Activated CD4-positive, alpha-beta T cell treated with anti-CD3 and anti-CD28 coated beads, Interleukin-2, amount 10 ng/mL, durations not matched to agents 7 days and 5 days (primary cell): ENCODE results near the gene B4GALT7. TPM values are rescaled to one million over a fixed set of nuclear protein-coding genes. Genes with fewer than 3 reads are reported as not detected.
A peak's percentile ranks its signal among the peaks of the same experiment; 100 is the strongest.
"Not testable (repeated sequence)": the region's sequence is repeated elsewhere in the genome, so short reads cannot be mapped to it uniquely, and the experiment has no call there.

Source experiments
- CTCF ChIA-PET: fragments of 350-600 bp; sonication (Branson Sonifier 250); formaldehyde crosslinking; loops from one replicate; lab custom pipeline; 2021; ENCODE audit warnings: antibody characterized with exemption; lab: Charles Lee
- POLR2A ChIA-PET: fragments of 350-600 bp; sonication (Branson Sonifier 250); formaldehyde crosslinking; loops from one replicate; lab custom pipeline; 2021; ENCODE audit warnings: antibody characterized with exemption; lab: Charles Lee
- DNase-seq: peaks from one replicate; pipeline ENCODE4 v3.0.0-alpha.2; 2020
- H3K27ac Mint-ChIP-seq: one replicate; pipeline ENCODE4 v1.8.0; 2021; ENCODE audit warnings: mild to moderate bottlenecking, moderate library complexity, mixed read lengths
- H3K27me3 Mint-ChIP-seq: one replicate; pipeline ENCODE4 v1.8.0; 2021; ENCODE audit warnings: mixed read lengths
- H3K36me3 Mint-ChIP-seq: one replicate; pipeline ENCODE4 v1.8.0; 2021; ENCODE audit warnings: low read depth, mixed read lengths
- H3K4me1 Mint-ChIP-seq: one replicate; pipeline ENCODE4 v1.8.0; 2021; ENCODE audit warnings: mixed read lengths
- H3K4me3 Mint-ChIP-seq: one replicate; pipeline ENCODE4 v1.8.0; 2021; ENCODE audit warnings: mild to moderate bottlenecking, moderate library complexity, mixed read lengths
- H3K9me3 Mint-ChIP-seq: one replicate; pipeline ENCODE4 v1.8.0; 2021; ENCODE audit warnings: mixed read lengths
- total RNA-seq, 2 experiments: library from RNA; stranded (reverse); gene quantifications; one replicate each; pipeline ENCODE4 v1.2.3, GENCODE V29; 2021

The B4GALT7 gene
- total RNA-seq, 2 experiments from 2014 or later: 20.3 to 20.5 TPM

GRCh38 chr5:177607115-177607451 lies 7.2 kb downstream of the B4GALT7 start:
- no peak for DNase-seq
- POLR2A ChIA-PET: no interaction called here
- CTCF ChIA-PET: interaction anchor here (0.5 to 2.5 kb wide), 4 partner anchors 11 to 633 kb away, joined by 3 to 13 read pairs (median 6); partner anchors contain the start of gene TMED9
- Mint-ChIP-seq H3K9me3 (no peaks in the 10 kb centered on the region), H3K36me3 (no peaks in the 10 kb centered on the region), H3K4me3 (no peak overlapping the region), H3K4me1 (peaks cover 12% of the 10 kb centered on the region), H3K27me3 (no peaks in the 10 kb centered on the region), H3K27ac (no peak overlapping the region)

GRCh38 chr5:177607452-177608192 lies 7.7 kb downstream of the B4GALT7 start:
- POLR2A ChIA-PET: no interaction called here
- H3K4me3 Mint-ChIP-seq: no peak overlapping the region
- no peaks in the 10 kb centered on the region for H3K9me3 Mint-ChIP-seq
- peaks cover 10% of the 10 kb centered on the region for H3K4me1 Mint-ChIP-seq
- peak; percentile 67 for DNase-seq
- peak overlapping the region; percentile 41 for H3K27ac Mint-ChIP-seq
- H3K36me3 Mint-ChIP-seq: no peaks in the 10 kb centered on the region
- no peaks in the 10 kb centered on the region for H3K27me3 Mint-ChIP-seq
- CTCF ChIA-PET: interaction anchor here (0.5 to 2.5 kb wide), 4 partner anchors 10 to 633 kb away, joined by 3 to 13 read pairs (median 6); partner anchors contain the start of gene TMED9

GRCh38 chr5:177608243-177609075 lies 8.5 kb downstream of the B4GALT7 start:
- Mint-ChIP-seq H3K4me3 (no peak overlapping the region), H3K4me1 (peaks cover 9% of the 10 kb centered on the region), H3K9me3 (no peaks in the 10 kb centered on the region), H3K36me3 (no peaks in the 10 kb centered on the region), H3K27ac (no peak overlapping the region), H3K27me3 (no peaks in the 10 kb centered on the region)
- ChIA-PET POLR2A (no interaction called here), CTCF (interaction anchor here (1.3 to 2.5 kb wide), 2 partner anchors 10 to 16 kb away, joined by 7 to 13 read pairs; partner anchors contain the start of gene TMED9)
- no peak for DNase-seq

- Mint-ChIP-seq H3K4me3 (no peak overlapping the region), H3K9me3 (no peaks in the 10 kb centered on the region), H3K27me3 (no peaks in the 10 kb centered on the region), H3K36me3 (no peaks in the 10 kb centered on the region), H3K4me1 (peaks cover 8% of the 10 kb centered on the region), H3K27ac (no peak overlapping the region)
- no peak for DNase-seq
- ChIA-PET POLR2A (interaction anchor here (0.6 kb wide), 1 partner anchor 43 kb away, joined by 3 read pairs; no protein-coding TSS in a partner anchor), CTCF (interaction anchor here (0.6 to 2.5 kb wide), 2 partner anchors 17 to 502 kb away, joined by 4 to 13 read pairs; partner anchors contain the start of gene TMED9)
These were observed 9.4 kb downstream of the B4GALT7 start for GRCh38 chr5:177609076-177610059.

- peak overlapping the region; percentile 63 for H3K27ac Mint-ChIP-seq
- POLR2A ChIA-PET: no interaction called here
- H3K36me3 Mint-ChIP-seq: no peaks in the 10 kb centered on the region
These were observed 10.3 kb downstream of the B4GALT7 start for GRCh38 chr5:177610131-177610769.

DNA sequence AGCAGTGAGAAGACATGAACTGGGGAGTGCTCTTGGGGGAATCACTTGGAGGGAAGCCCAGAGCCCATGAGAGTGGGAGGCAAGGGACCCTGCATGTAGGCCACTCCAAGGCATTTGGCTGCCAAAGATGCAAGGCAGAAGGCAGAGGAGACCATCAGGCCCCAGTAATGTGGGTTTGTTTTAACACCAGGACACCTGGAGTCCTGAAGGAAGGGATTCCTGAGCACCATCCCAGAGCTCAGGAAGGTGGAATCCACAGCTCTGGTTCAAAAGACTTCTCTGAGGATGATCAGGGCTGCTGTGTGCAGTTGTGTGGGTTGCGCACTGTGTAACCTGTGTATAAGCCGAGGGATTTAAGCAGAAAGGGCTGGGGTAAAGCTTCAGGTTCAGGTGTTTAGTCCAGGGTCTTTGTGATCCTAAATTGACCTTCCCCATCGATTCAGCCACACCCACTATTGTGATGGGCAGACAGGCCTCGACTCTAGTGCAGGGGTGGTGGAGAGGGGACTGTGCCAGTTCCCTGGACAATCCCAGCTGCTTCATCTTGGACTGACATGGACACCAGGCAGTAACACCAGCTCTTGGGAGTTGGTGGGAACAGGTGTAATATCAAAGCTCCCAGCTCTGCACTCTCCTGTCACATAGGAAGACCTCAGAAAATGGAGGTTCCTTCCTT lies 11.0 kb downstream of the B4GALT7 start:
- peak overlapping the region; percentile 63 for H3K27ac Mint-ChIP-seq
- H3K27me3 Mint-ChIP-seq: no peaks in the 10 kb centered on the region
- H3K4me3 Mint-ChIP-seq: no peak overlapping the region
- H3K36me3 Mint-ChIP-seq: no peaks in the 10 kb centered on the region
- no peaks in the 10 kb centered on the region for H3K9me3 Mint-ChIP-seq
- CTCF ChIA-PET: no interaction called here
- DNase-seq: no peak
- POLR2A ChIA-PET: no interaction called here
- peaks cover 8% of the 10 kb centered on the region for H3K4me1 Mint-ChIP-seq

More at GRCh38 chr5:177610131-177610769, 10.3 kb downstream of the B4GALT7 start:
- Mint-ChIP-seq H3K9me3 (no peaks in the 10 kb centered on the region), H3K4me1 (peaks cover 8% of the 10 kb centered on the region), H3K4me3 (no peak overlapping the region), H3K27me3 (no peaks in the 10 kb centered on the region)
- DNase-seq: no peak
- CTCF ChIA-PET: interaction anchor here (0.6 kb wide), 1 partner anchor 503 kb away, joined by 4 read pairs; no protein-coding TSS in a partner anchor

- ChIA-PET CTCF (no interaction called here), POLR2A (no interaction called here)
- Mint-ChIP-seq H3K4me1 (peaks cover 8% of the 10 kb centered on the region), H3K4me3 (no peak overlapping the region), H3K27ac (peak overlapping the region; percentile 19), H3K36me3 (no peaks in the 10 kb centered on the region), H3K27me3 (no peaks in the 10 kb centered on the region), H3K9me3 (no peaks in the 10 kb centered on the region)
- DNase-seq: no peak
These were observed 11.7 kb downstream of the B4GALT7 start for GRCh38 chr5:177611446-177612214.

DNA sequence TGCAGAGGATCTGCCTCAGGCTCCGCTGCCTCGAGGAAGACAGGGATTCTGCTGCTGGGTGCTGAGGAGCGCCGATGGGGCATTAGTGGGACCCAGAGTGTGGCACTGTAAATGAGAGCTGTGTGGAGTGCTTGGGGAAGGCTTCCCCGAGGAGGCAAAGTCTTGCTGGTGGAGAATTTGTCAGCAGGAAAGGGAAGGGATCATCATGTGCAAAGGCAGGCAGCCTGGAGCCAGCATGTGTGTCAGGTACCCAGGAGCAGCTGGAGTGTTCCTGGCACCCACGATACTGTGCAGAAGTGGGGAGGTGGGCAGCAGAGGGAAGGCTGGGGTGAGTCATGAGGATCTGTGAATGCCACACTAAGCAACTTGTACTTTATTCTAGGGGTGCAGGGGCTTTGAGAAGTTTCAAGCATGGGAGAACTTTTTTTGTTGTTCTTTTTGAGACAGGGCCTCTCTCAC lies 12.3 kb downstream of the B4GALT7 start:
- Mint-ChIP-seq H3K36me3 (peaks cover 3% of the 10 kb centered on the region), H3K27ac (peak overlapping the region; percentile 51), H3K4me3 (no peak overlapping the region), H3K27me3 (no peaks in the 10 kb centered on the region), H3K4me1 (peaks cover 6% of the 10 kb centered on the region), H3K9me3 (no peaks in the 10 kb centered on the region)
- POLR2A ChIA-PET: no interaction called here
- CTCF ChIA-PET: no interaction called here
- DNase-seq: no peak

DNA sequence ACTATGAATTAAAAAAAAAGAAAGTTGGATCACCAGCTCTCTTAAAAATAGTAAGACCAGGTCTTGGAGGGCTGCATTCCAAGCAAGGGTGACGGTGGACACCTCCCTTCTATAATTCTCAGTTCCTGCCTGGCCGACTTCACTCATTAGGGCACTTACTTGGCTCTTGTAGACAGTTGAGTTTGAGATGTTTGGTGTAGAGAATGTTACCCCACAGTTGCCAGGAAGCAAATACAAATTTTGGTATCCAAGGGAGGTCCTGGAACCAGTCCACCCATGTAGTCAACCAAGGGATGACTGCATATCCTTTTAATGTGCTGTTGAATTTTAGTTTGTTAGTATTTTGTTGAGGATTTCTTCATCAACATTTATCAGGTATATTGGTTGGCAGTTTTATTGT lies 20.6 kb downstream of the B4GALT7 start:
- POLR2A ChIA-PET: no interaction called here
- Mint-ChIP-seq H3K9me3 (peaks cover 4% of the 10 kb centered on the region), H3K36me3 (peaks cover 65% of the 10 kb centered on the region), H3K27me3 (no peaks in the 10 kb centered on the region), H3K4me1 (no peaks in the 10 kb centered on the region), H3K4me3 (no peak overlapping the region), H3K27ac (no peak overlapping the region)
- DNase-seq: no peak
- CTCF ChIA-PET: no interaction called here

- DNase-seq, H3K27me3 Mint-ChIP-seq, H3K27ac Mint-ChIP-seq, POLR2A ChIA-PET, H3K9me3 Mint-ChIP-seq, H3K4me1 Mint-ChIP-seq, CTCF ChIA-PET, H3K4me3 Mint-ChIP-seq: not testable (repeated sequence)
- peaks cover 53% of the 10 kb centered on the region for H3K36me3 Mint-ChIP-seq
These were observed 24.2 kb downstream of the B4GALT7 start for GRCh38 chr5:177624172-177624571.

DNA sequence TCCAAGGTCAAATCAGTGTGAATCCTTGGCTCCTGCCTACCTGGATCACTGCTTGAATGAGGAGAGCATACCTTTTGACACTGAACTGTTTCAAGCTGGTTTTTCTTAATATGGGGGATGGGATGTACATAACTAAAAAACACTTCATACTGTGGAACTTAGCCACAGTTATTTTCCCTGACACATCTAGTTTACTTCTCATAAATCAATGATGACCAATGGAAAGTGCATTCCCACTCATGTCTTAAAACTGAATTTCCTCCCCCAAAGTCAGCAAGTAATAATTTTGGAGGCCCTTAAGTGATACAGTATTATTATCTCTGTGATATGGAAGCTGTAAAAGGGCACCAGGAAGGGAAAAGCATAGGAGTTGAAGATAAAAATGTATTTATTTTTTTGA lies 30.3 kb downstream of the B4GALT7 start:
- CTCF ChIA-PET: not testable (repeated sequence)

More for the DNA sequence above, 30.3 kb downstream of the B4GALT7 start:
- H3K27ac Mint-ChIP-seq, H3K9me3 Mint-ChIP-seq, H3K27me3 Mint-ChIP-seq, H3K4me3 Mint-ChIP-seq, H3K4me1 Mint-ChIP-seq, POLR2A ChIA-PET, DNase-seq: not testable (repeated sequence)
- peaks cover 19% of the 10 kb centered on the region for H3K36me3 Mint-ChIP-seq
